ENCODE results near the gene CDC42. TPM values are rescaled to one million over a fixed set of nuclear protein-coding genes. Genes with fewer than 3 reads are reported as not detected.

The CDC42 gene
- total RNA-seq, 4 donors from 2014 or later, result 186 to 260 (median 205) TPM

DNA sequence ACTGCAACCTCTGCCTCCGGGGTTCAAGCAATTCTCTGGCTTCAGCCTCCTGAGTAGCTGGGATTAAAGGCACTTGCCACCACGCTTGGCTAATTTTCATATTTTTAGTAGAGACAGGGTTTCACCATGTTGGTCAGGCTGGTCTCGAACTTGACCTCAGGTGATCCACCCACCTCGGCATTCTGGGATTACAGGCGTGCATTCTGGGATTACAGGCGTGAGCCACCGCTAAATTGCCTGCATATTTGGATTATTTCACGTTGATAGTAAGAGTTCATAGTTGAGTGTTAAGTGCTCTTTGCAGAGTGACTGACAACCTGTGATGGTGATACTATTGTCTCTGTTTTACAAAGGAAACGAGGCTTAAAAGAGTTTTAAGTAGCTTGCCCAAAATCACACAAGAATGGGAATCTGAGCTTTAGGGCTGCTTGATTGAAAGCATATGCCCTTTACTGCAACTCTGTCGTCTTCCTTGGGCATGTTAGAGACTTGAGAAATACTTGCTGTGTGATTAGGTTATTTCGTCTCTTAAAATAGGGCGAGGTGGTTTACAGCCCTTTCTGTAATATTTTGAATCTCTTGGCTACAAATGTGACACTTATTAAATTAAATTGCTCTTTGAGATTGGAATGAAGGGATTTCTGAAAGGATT, 12.4 kb downstream of the CDC42 start:
- ATAC-seq (ENCODE audit: low FRiP score) (no peak), DNase-seq (ENCODE audit: low spot score) (no peak)
- TF ChIP-seq, protein P1, sequence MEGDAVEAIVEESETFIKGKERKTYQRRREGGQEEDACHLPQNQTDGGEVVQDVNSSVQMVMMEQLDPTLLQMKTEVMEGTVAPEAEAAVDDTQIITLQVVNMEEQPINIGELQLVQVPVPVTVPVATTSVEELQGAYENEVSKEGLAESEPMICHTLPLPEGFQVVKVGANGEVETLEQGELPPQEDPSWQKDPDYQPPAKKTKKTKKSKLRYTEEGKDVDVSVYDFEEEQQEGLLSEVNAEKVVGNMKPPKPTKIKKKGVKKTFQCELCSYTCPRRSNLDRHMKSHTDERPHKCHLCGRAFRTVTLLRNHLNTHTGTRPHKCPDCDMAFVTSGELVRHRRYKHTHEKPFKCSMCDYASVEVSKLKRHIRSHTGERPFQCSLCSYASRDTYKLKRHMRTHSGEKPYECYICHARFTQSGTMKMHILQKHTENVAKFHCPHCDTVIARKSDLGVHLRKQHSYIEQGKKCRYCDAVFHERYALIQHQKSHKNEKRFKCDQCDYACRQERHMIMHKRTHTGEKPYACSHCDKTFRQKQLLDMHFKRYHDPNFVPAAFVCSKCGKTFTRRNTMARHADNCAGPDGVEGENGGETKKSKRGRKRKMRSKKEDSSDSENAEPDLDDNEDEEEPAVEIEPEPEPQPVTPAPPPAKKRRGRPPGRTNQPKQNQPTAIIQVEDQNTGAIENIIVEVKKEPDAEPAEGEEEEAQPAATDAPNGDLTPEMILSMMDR (IDR thresholded peaks at IDR 0.05), result no peak

DNA sequence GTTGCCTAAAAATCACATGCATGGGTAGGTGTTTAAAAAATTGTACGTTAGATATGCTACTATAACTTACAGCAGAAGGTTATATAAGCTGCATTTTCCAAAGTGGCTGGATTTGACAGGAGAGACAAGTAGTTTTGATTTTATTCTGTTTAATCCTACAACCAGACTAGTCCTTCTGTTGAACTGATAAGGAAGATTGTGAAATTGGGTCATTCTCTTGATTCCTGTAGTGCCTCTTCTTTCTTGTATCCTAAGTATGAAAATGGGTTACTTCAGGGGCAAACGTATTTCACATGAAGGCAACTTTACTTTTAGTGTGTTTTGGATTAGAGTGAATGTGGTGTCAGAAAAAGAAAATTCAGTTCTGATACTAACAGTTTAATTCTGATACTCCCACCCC, 19.0 kb downstream of the CDC42 start:
- DNase-seq (ENCODE audit: low spot score) (no peak), ATAC-seq (ENCODE audit: low FRiP score) (no peak)
- TF ChIP-seq, protein P1 (IDR thresholded peaks at IDR 0.05), result no peak

DNA sequence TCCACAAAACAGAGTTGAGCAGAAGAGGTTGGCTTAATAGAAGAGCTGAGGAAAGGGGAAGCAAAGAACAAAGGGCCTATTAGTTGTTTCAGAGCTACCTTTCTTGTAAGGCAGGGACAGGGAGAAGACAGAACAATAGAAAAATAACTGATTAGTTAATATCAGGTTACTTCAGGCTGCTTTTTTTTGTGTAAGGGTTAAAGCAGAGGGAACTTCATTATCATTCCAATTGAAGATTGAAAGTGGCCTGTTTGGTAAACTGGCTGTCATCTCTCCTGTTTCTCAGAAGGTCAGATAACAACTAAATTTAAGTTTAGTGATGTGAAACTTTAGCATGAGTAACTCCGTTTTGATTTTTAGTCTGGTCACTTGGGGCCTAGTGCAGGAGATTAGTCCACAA, 22.3 kb downstream of the CDC42 start:
- TF ChIP-seq, protein P1 (IDR thresholded peaks at IDR 0.05), result no peak
- DNase-seq (ENCODE audit: low spot score) (no peak), ATAC-seq (ENCODE audit: low FRiP score) (no peak)

DNA sequence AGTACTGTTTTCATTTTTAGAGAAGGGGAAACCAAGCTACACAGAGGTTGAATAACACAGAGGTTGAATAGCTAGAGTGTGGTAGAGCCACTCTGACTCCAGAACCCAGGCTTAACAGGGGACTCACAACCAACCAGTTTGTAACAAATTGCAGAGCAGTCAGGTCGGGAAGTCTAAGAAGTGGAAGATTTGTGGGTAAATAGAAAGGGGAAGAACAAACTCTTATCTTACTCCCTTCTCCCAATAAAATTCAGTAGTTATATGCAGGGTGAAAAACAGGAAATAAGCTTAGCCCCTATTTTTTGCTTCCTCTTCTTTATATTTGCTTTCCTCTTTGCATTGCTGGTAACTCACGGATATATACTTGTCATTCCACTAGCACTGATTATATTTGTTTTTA, 23.2 kb downstream of the CDC42 start:
- TF ChIP-seq, protein P1 (IDR thresholded peaks at IDR 0.05), result no peak
- DNase-seq (ENCODE audit: low spot score) (no peak), ATAC-seq (ENCODE audit: low FRiP score) (no peak)

DNA sequence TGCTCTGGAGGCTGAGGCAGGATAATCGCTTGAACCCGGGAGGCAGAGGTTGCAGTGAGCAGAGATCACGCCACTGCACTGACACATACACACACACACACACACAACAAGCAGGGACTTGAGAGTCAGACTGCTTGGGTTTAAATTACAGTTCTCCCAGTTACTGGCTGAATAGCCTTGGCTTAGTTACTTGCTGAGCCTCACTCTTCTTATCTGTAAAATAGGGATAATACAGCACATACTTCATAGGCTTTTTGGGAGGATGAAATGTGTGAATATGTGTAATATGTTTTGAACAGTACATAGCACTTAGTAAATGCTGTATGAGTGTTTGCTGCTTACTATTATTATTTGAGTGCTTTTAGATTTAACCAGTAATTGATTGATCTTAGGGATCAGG, 23.8 kb downstream of the CDC42 start:
- DNase-seq (ENCODE audit: low spot score), result no peak
- TF ChIP-seq, protein P1 (IDR thresholded peaks at IDR 0.05), result no peak
- no peak for ATAC-seq (ENCODE audit: low FRiP score)

DNA sequence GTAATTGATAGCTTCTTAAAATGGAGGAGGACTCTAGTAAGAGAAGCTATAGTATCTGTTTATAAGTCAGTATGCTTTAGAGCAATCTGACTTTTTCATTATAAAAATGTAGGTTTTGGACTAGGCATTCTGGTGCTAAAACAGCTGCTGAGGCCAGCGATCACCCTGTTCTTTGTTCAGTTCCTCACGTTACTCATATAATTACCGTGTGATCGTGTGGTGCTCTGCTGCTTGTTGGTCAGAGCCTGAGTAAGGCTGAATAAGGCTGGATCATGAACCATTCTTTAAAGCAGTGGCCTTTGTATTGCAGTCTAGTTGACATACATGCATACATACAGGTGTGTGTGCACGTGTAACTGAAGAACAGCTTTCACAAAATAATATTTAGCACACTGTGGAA, 25.2 kb downstream of the CDC42 start:
- ATAC-seq (ENCODE audit: low FRiP score), result no peak
- no peak for DNase-seq (ENCODE audit: low spot score)
- TF ChIP-seq, protein P1 (IDR thresholded peaks at IDR 0.05), result no peak

DNA sequence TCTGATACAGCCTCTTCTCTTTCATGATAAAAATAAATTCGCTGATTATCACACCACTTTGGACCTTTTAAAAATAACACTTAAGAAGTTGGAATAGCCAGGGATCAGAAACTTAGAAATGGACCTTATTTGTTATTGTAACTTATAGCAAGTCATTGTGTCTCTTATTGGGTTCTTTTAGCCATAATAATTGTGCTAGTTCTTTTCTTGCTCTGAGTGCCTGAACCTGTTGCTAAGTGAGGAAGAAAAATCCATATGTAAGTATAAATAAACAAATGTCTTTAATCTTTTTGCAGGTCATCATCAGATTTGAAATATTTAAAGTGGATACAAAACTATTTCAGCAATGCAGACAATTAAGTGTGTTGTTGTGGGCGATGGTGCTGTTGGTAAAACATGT, 25.6 kb downstream of the CDC42 start:
- no peak for DNase-seq (ENCODE audit: low spot score)
- TF ChIP-seq, protein P1 (IDR thresholded peaks at IDR 0.05), result no peak
- no peak for ATAC-seq (ENCODE audit: low FRiP score)
